Fibroblast of skin of right quadriceps (primary cell): ENCODE results near the gene WDR53.
"Not testable (repeated sequence)": the region's sequence is repeated elsewhere in the genome, so short reads cannot be mapped to it uniquely, and the experiment has no call there.

Experiments used
- DNase-seq: peaks from one replicate; pipeline ENCODE4 v3.0.0-alpha.2; 2013

WDR53 gene

DNA sequence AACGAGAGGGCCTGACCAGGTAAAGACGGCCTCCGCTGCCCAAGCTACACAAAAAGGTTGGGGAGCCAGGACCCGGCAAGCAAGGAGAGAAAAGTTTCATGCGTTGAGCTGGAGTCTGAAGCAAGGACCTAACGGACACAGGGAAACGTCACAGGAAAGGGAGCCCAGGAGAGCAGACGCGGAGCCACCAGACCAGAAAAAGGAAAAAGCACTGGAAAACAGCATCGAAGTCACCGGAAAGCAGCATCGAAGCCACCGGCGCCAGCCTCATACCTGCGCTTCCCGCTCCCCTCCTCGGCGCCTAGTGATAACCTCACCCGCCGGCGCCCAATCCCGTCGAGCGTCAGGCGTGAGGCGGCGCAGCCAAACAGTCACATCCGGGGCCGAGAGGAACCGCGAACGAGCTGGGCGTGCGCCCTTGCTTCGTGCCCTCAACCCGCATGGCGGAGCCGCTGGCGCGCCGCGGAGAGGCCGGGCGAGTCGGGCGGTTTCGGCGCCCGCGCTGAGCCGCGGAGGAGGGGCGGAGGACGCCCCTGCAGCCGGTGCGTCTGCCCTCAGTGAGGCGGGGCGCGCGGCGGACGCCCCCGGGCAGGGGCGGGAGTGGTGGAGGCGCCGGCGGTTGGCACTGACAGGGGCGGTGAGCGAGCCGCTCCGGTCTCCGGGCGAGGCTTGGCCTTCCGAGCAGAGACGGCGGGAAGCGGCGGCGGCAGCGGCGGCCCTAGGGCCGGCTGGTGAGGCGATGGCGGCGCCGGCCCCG is at the start of gene WDR53, which contains the start of gene FBXO45:
Gene WDR53, minus strand, starts transcription at position 309 of the 757 bp plus-strand sequence. CDS start 7,079 bp downstream, outside the sequence.
Gene FBXO45, plus strand, starts transcription at position 415 of the 757 bp plus-strand sequence. Its CDS starts 325 bp downstream, at position 740.
- DNase-seq = peak; percentile 94

- DNase-seq = no peak
Observed at GRCh38 chr3:196617256-196617655, 48.9 kb upstream of the WDR53 start.

DNA sequence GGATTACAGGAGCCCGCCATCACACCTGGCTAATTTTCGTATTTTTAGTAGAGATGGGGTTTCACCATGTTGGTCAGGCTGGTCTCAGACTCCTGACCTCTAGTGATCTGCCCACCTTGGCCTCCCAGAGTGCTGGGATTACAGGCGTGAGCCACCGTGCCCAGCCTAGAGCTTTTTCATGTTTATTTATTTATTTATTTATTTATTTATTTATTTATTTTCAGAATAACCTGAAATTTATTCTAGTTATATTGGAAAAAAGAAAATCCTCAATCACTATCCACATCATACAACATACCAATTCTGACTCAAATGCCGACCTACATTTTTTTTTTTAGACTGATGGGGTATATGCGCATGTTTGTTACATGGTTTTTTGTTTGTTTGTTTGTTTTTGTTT is 46.9 kb upstream of the WDR53 start:
- DNase-seq = not testable (repeated sequence)

GRCh38 chr3:196611761-196612483 is 43.6 kb upstream of the WDR53 start:
- no peak for DNase-seq

- DNase-seq = no peak
Observed at GRCh38 chr3:196609805-196610515, 41.6 kb upstream of the WDR53 start.

GRCh38 chr3:196609343-196609775 is 41.0 kb upstream of the WDR53 start:
- peak; percentile 65 for DNase-seq

- no peak for DNase-seq
Observed at GRCh38 chr3:196608693-196609092, 40.3 kb upstream of the WDR53 start.

- no peak for DNase-seq
Observed at GRCh38 chr3:196604548-196604947, 36.2 kb upstream of the WDR53 start.

- DNase-seq = no peak
Observed at GRCh38 chr3:196603683-196604082, 35.3 kb upstream of the WDR53 start.

DNA sequence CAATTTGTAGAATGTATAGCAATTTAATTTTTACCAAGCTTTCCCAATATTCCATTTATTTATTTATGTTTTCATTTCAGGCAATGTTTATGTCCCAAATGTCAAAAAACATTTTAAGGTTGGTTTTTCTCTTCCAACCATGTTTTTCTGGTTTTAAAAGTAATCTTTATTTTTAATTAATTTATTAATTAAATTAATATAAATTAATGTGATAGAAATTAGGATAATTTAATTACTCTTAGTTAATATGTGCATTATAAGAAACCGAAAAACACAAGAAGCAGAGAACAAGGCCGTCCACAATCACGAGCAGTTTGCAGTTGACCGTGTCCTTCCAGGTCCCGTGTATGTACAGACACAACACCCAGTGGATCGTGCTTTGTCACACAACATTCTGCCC is 34.3 kb upstream of the WDR53 start:
- DNase-seq = no peak

GRCh38 chr3:196600359-196600758 is 32.0 kb upstream of the WDR53 start:
- no peak for DNase-seq

GRCh38 chr3:196599734-196600128 is 31.4 kb upstream of the WDR53 start:
- no peak for DNase-seq

GRCh38 chr3:196597971-196598733 is 29.8 kb upstream of the WDR53 start:
- peak; percentile 3 for DNase-seq

- no peak for DNase-seq
Observed at GRCh38 chr3:196596355-196596754, 28.0 kb upstream of the WDR53 start.

GRCh38 chr3:196590279-196590678 is 21.9 kb upstream of the WDR53 start:
- DNase-seq = no peak

GRCh38 chr3:196585044-196585757 is 16.8 kb upstream of the WDR53 start:
- DNase-seq = no peak

GRCh38 chr3:196572389-196572788 is 4.0 kb upstream of the WDR53 start:
- no peak for DNase-seq

- DNase-seq = not testable (repeated sequence)
Observed at GRCh38 chr3:196570332-196570731, 2.0 kb upstream of the WDR53 start.

GRCh38 chr3:196569003-196569516 is 706 bp upstream of the WDR53 start:
- peak; percentile 3 for DNase-seq

DNA sequence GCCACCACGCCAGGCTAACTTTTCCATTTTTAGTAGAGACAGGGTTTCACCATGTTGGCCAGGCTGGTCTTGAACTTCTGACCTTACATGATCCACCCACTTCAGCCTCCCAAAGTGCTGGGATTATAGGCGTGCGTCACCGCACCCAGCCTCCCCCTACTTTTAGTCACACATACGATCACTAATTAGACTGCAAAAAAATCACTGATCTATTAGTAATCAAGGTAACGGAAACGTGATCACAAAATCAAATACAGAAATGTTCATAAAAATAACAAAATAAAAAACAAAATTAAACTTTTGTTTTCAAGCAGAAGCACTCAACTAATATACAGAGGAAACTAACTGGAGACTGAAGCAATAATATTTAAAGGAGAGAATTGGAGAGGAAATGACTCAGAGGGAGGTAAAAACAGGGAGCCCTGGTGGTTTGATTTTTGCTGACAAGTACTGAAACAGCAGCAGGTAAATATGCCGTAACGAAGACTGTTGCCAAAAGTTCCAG is 4.6 kb downstream of the WDR53 start:
- no peak for DNase-seq

DNA sequence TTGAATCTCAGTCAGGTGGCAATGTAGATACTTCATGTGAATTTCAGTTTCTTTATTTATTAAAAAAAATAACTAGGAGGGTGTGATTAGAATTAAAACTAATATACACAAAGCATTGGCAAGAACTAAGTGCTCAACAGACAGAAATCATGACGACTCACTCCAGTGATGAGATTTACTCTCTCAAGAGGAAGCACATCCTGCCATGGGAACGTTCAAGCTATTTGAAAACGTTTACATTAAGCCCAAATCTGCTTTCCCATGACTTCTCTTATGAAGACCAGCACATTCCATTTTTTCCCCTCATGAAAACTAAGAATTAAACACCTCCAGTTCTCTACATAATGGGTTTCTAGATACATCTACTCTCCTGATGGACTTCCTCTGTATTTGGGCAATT is 8.5 kb downstream of the WDR53 start:
- peak; percentile 24 for DNase-seq

DNA sequence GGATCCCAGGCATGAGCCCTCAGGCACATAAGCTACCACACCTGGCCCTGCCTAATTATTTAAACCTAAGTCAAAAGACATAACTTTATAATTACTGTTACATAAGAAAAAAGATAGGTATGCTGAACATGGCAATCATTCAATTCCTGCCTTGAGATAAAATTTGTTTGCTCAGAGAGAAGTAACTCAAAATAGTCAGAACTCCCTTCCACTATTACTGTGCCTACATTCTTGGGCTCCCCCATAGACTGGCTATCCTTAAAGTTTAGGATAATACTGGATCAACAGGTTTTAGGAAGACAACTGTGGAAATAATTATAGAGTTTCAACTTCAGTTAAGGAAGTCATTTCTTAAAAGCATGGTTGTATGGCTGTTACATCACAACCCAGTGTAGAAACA is 9.9 kb downstream of the WDR53 start:
- no peak for DNase-seq
